GM19193 (cell line): ENCODE measurements around the gene ANGPT4.

Experiments
- POLR2A ChIP-seq: IDR thresholded peaks from 4 replicates; pipeline ENCODE4 v1.6.1; 2011; ENCODE audit not compliant: insufficient read depth, insufficient read length; ENCODE audit errors: extremely low read depth

ANGPT4 gene

GRCh38 chr20:872855-873520 is 43.1 kb downstream of the ANGPT4 start:
- no peak for TF ChIP-seq POLR2A

DNA sequence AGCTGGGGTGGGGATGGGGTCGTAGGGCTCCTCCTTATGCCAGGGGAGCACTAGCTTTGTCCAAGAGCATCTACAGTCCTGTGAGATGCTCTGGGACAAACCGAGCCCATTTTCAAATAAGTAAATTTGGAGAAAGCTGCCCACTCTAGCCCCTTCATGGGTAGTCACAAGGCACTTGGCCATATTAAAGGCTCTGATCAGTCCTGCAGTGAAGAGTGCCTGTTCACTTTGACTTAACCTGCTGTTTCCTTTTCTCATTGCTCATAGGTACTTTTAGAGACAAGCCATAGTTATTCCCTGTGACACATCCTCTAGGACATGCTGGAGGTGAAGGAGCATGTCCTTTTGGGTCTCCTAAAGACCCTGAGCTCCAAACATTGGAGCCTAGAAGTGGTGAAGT is 44.2 kb downstream of the ANGPT4 start:
- TF ChIP-seq POLR2A, result no peak

DNA sequence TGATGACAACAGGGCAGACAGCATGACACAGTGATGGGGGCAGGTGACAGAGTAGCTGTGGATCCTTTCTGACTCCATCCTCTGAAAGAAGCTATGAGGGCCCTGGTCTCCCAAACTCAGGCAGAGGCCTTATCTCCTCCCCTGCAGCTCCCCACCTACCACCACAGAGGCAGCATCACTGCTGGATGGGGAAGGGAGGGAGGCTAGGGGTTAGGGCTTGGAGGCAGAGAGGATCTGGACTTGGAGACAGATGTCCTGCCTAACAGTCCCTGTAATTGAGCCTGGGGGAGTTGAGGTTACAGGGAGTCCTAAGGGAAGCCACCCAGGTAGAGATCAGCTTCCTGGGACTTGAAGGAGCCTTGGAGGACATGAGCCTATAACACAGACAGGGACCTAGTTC is 44.7 kb downstream of the ANGPT4 start:
- no peak for TF ChIP-seq POLR2A

- TF ChIP-seq POLR2A, result no peak
These were observed 45.4 kb downstream of the ANGPT4 start for GRCh38 chr20:870758-871157.

DNA sequence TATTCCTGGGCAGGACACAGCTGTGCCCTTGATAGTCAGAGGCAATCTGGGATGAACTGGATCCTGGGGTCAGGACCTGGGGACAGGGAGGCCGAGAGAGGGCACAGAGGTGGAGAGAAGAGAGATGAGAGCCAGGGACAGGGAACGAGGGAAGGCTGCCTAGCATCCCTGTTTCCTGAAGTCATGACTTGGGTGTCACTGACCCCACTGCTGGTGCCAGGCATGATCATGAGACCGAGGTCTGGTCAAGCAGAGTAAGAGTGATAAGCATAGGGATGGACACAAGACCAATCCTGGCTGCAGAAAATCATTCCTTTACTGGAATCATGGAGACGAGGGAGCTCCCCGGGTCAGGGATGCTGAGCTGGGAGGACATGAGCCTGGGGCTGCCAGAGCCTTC is 46.5 kb downstream of the ANGPT4 start:
- no peak for TF ChIP-seq POLR2A

DNA sequence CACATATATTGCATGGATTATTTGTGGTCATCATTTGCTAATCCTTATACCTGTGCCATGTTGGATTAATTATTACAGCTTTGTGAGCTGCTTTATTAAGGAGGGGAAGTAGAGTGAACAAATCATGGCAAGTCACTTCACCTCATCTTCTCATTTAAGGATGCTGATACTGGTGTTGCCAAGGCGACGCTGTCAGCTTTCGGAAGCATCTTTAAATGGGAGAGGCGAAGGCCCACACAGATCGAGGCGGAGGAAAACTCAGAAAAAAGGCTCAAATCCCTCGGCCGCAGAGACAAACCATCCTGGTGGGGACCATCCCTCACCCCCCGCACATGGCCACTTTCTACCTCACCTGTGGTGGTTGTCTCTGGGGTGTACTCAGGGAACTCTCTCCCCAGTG is 47.9 kb downstream of the ANGPT4 start:
- no peak for TF ChIP-seq POLR2A

GRCh38 chr20:865440-865839 is 50.7 kb downstream of the ANGPT4 start:
- no peak for TF ChIP-seq POLR2A

DNA sequence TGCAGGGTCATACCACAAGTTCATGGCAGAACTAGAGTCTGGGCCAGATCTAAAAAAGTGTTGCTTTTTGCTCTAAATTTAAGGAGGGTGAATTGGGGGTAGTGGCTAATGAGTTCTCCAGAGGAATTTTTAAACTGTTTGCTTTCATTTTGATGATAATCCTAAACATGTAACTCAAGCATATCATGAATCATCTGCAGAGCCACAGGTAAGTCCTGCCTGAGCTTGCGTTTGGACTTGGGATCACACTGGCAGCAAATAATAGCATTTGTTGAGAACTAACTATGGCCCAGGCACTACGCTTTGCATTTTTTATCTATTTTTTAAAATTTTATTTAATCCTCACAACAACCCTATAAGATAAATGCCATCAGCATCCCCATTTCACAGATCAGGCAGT is 55.2 kb downstream of the ANGPT4 start:
- no peak for TF ChIP-seq POLR2A

DNA sequence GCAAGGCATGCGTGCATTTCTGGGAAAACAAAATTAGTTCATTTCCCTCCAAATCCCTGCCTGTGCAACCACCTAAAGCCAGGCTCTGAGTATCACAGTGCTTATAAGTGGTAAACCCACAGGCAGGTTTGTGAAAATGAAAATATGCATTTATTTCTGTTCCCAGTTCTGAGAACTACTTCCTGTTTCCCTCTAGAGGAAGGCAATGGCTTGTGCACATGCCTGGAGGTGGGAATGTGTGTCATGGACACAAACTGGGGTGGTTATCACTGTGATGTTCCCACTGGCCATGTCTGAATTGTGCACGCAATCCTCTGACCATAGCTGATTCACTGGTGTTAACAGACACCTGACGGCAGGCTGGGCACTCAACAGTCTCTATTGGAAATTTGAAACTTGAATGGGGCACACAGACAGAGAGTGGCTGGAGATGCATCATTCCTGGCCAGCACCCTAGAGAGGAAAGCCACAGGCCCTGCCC is 56.3 kb downstream of the ANGPT4 start:
- TF ChIP-seq POLR2A, result no peak

GRCh38 chr20:858011-858410 is 58.1 kb downstream of the ANGPT4 start:
- no peak for TF ChIP-seq POLR2A

GRCh38 chr20:856361-856775 is 59.8 kb downstream of the ANGPT4 start:
- no peak for TF ChIP-seq POLR2A

GRCh38 chr20:855466-856360 is 60.4 kb downstream of the ANGPT4 start:
- no peak for TF ChIP-seq POLR2A

DNA sequence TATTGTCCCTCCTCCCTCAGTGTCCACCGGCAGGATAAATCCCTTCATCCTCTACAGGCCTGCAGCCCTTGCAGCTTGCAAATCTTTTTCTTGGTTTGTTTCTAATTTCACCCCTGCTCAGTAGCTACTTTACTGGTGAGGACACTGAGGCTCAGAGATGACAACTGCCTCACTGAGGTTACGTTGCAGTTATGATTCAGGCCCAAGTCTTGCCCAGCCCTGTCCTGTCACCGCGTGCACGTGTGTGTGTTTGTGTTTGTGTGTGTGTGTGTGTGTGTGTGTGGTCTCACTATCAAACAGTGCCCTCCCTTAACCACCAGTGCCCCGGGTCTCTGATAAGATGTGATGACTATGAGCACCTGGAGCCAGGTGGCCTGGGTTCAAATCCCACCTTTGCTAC is 61.5 kb downstream of the ANGPT4 start:
- no peak for TF ChIP-seq POLR2A

DNA sequence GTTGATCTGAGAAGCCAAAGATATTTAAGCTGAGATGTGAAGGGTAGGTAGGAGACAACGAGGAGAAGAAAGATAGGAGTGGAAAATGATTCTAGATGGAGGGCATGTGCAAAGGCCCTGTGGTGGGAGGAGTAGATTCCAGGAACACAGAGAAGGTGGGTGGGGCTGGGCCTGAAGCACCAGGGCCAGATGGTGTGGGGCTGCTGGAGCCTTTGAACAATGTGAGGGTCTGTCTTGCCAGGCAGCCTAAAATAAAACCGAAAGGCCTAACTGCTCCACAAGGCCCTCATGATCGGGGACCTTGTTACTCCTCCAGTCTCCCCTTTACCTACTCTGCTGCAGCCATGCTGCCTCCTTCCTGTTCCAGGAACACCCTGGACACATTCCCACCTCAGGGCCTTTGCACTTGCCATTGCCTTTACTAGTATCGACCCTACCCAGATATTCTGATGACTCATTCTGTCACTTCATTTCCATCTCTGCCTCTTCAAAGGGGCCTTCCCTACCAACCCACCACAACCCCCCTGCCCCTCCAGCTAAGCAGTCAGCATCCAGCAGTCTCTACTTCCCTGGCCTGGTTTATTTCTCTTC is 62.6 kb downstream of the ANGPT4 start:
- TF ChIP-seq POLR2A, result no peak

GRCh38 chr20:848193-848592 is 67.9 kb downstream of the ANGPT4 start:
- no peak for TF ChIP-seq POLR2A

GRCh38 chr20:846894-847278 is 69.2 kb downstream of the ANGPT4 start:
- TF ChIP-seq POLR2A, result no peak
